K562 (cell line): ENCODE data around the gene MOCS3. TPM values are rescaled to one million over a fixed set of nuclear protein-coding genes. Genes with fewer than 3 reads are reported as not detected.
A peak's percentile ranks its signal among the peaks of the same experiment; 100 is the strongest.

Source experiments
- BRD9 ChIP-seq: fragments of 450-650 bp; IDR thresholded peaks from 2 replicates; pipeline ENCODE4 v1.6.1; 2018; ENCODE audit warnings: low read depth; ENCODE audit not compliant: partially characterized antibody
- CREB3 ChIP-seq: fragments of 450-650 bp; conservative IDR thresholded peaks from 2 replicates; pipeline ENCODE4 v1.6.1; 2016; ENCODE audit warnings: missing genetic modification characterization, low read depth, mild to moderate bottlenecking, missing compliant biosample characterization, moderate library complexity
- CXXC5 ChIP-seq: fragments of 250-450 bp; sonication (Bioruptor Pico); IDR thresholded peaks from 2 replicates; pipeline ENCODE4 v1.8.0; 2022; ENCODE audit warnings: inconsistent platforms, mild to moderate bottlenecking, moderate library complexity
- HDAC8 ChIP-seq: fragments of 450-650 bp; IDR thresholded peaks from 2 replicates; pipeline ENCODE4 v1.6.1; 2016; ENCODE audit warnings: mild to moderate bottlenecking, missing genetic modification characterization, moderate library complexity, missing compliant biosample characterization
- HIVEP1 ChIP-seq: fragments of 250-450 bp; sonication (Bioruptor Pico); IDR thresholded peaks from 2 replicates; pipeline ENCODE4 v1.4.0; 2020; ENCODE audit warnings: mild to moderate bottlenecking
- HNRNPK ChIP-seq: fragments of 200-400 bp; formaldehyde crosslinking; IDR thresholded peaks from one replicate; pipeline ENCODE4 v1.6.1; 2018; ENCODE audit warnings: mild to moderate bottlenecking, low read depth, low read length; ENCODE audit not compliant: poor library complexity, severe bottlenecking
- MNT ChIP-seq, 2 experiments: fragments of 450-650 bp; conservative IDR thresholded peaks; 2 replicates each; pipeline ENCODE4 v1.6.1; 2017; ENCODE audit warnings: mild to moderate bottlenecking in 2 of 2, moderate library complexity in 2 of 2
- NR2C2 ChIP-seq, 2 experiments: fragments of 200-800 bp in 1 of 2; sonication (Bioruptor generic) in 1 of 2; sonication (generic) in 1 of 2; formaldehyde crosslinking in 1 of 2; IDR thresholded peaks; 2 replicates each; pipeline versions ENCODE4 v1.6.1 to v1.8.0; 2016 to 2022; ENCODE audit warnings: mild to moderate bottlenecking in 1 of 2, missing compliant biosample characterization in 1 of 2, missing genetic modification characterization in 1 of 2, missing genetic modification reagents in 1 of 2
- NRF1 ChIP-seq, 2 experiments: fragments of 450-650 bp; IDR thresholded peaks in 1 of 2; conservative IDR thresholded peaks in 1 of 2; 2 replicates each; pipeline ENCODE4 v1.6.1; 2014; ENCODE audit warnings: mild to moderate bottlenecking in 2 of 2
- RNF2 ChIP-seq: sonication (generic); IDR thresholded peaks from 2 replicates; pipeline ENCODE4 v1.6.1; 2016
- RNF219 ChIP-seq: fragments of 250-450 bp; sonication (Bioruptor Pico); IDR thresholded peaks from 2 replicates; pipeline ENCODE4 v1.5.0; 2022; ENCODE audit warnings: mild to moderate bottlenecking
- STAT5A ChIP-seq: IDR thresholded peaks from 2 replicates; pipeline ENCODE4 v1.6.1; 2012; ENCODE audit warnings: low read length, inconsistent platforms, borderline replicate concordance
- ZFX ChIP-seq: sonication (generic); formaldehyde crosslinking; IDR thresholded peaks from 2 replicates; pipeline ENCODE4 v1.8.0; 2022; ENCODE audit warnings: mild to moderate bottlenecking, missing genetic modification reagents, moderate library complexity
- ZNF165 ChIP-seq: fragments of 250-450 bp; sonication (Bioruptor Pico); IDR thresholded peaks from 2 replicates; pipeline ENCODE4 v1.4.0; 2020; ENCODE audit warnings: borderline replicate concordance
- ZNF282 ChIP-seq: sonication (generic); formaldehyde crosslinking; IDR thresholded peaks from 2 replicates; pipeline ENCODE4 v1.8.1; 2023; ENCODE audit warnings: missing genetic modification reagents
- ZNF354B ChIP-seq: fragments of 250-450 bp; sonication (Bioruptor Pico); IDR thresholded peaks from 2 replicates; pipeline ENCODE4 v1.4.0; 2020
- ZNF431 ChIP-seq: sonication (generic); formaldehyde crosslinking; IDR thresholded peaks from 2 replicates; pipeline ENCODE4 v1.8.0; 2022; ENCODE audit warnings: mild to moderate bottlenecking, missing genetic modification reagents
- ZNF592 ChIP-seq: fragments of 450-650 bp; IDR thresholded peaks from 2 replicates; pipeline ENCODE4 v1.6.1; 2017; ENCODE audit warnings: antibody characterized with exemption, mild to moderate bottlenecking
- polyA plus RNA-seq, 8 experiments: library from polyadenylated mRNA; depleted of rRNA in 4 of 8; stranded (reverse) in 5 of 8; unstranded in 3 of 8; fragments of >200 nt; fragmentation: Nextera tagmentation in 2 of 8; fragmentation: Illumina TruSeq in 1 of 8; extraction: Ambion mirVana in 2 of 8; extraction: Trizol in 1 of 8; gene quantifications; 2 replicates each; pipeline versions ENCODE4 v1.2.1 to v1.2.3, GENCODE V29; 2011 to 2014; ENCODE audit warnings: inconsistent platforms in 1 of 8, missing spikeins in 1 of 8
- total RNA-seq, 7 experiments: library from RNA; depleted of rRNA in 6 of 7; stranded (reverse); fragments of >200 nt in 6 of 7; fragmentation: Illumina TruSeq in 2 of 7; extraction: Trizol in 2 of 7; gene quantifications; 2 replicates each; pipeline versions ENCODE4 v1.2.1 to v1.2.3, GENCODE V29; 2011 to 2021; ENCODE audit warnings: low replicate concordance in 1 of 7

MOCS3 gene
- total and polyA plus RNA-seq, 9 of the 15 experiments (the other 6 are each of a cell fraction or from before 2014, with no cell fraction given), result 0.70 to 6.2 (median 2.9) TPM

GRCh38 chr20:50932016-50932485 lies 26.6 kb upstream of the MOCS3 start (continued):
- TF ChIP-seq CXXC5 (CRISPR knock-in tag) (peak; percentile 64), RNF2 (0 out of 2 replicates have a peak, but pooled peaks have one; percentile 0), ZNF354B (CRISPR knock-in tag) (no peak), HDAC8 (0 out of 2 replicates have a peak, but pooled peaks have one; percentile 11), ZNF165 (CRISPR knock-in tag) (0 out of 2 replicates have a peak, but pooled peaks have one; percentile 82), STAT5A (no peak), ZNF592 (peak; percentile 32), ZNF431 (CRISPR knock-in tag) (peak; percentile 14), RNF219 (no peak), HNRNPK (no peak), HIVEP1 (CRISPR knock-in tag) (no peak), MNT (conservative IDR thresholded peaks at IDR 0.05) (peak; percentile 42 to 65; a peak in 3 of 4 replicates), NRF1 (conservative IDR thresholded peaks at IDR 0.05 in 1 of 2, IDR thresholded peaks at IDR 0.05 in 1 of 2) (peak in 1 of 2 experiments; percentile 44; a peak in 1 of 4 replicates), CREB3 (peak; percentile 17; the same call in 1 of the 2 replicates), BRD9 (peak; percentile 4), ZNF282 (no peak), NR2C2 (CRISPR knock-in tag; IDR thresholded peaks at IDR 0.05) (no peak), NR2C2 (tag; IDR thresholded peaks at IDR 0.05) (peak; percentile 6; the same call in 1 of the 2 replicates), ZFX (CRISPR knock-in tag) (peak; percentile 46; the same call in 1 of the 2 replicates)
